Body of pancreas (tissue), 4 donors: ENCODE measurements around the gene LCN15.

Source experiments
- POLR2A ChIP-seq, 3 donors: fragments of 450-650 bp; IDR thresholded peaks; one replicate each; pipeline ENCODE4 v1.6.1; 2016; ENCODE audit warnings: antibody characterized with exemption in 3 of 3, mild to moderate bottlenecking in 2 of 3
- TF ChIP-seq, protein P1 (sequence below), 7 experiments: fragments of 450-650 bp in 4 of 7; fragments of 200-600 bp in 3 of 7; sonication (generic) in 3 of 7; IDR thresholded peaks; one replicate each; pipeline ENCODE4 v1.5.1; 2016 to 2019; ENCODE audit warnings: antibody characterized with exemption in 7 of 7

DNA sequence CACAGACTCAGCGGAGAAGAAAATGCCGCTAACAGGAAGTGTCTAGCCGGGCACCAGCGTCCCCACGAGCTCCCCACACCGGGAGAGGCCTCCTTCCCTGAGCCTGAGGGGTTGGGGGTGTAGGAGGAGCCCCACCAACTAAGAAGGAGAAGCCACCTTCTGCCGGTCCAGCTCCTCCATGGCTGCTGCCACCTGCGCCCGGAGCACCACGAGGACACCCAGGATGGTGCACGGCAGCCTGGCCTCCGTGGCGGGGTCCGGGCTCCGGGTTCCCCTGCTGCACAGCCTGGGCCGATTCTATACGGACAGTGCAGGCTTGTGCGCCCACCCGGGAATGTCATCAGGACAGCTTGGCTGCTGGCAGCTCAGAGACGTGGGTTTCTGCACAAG lies 6.6 kb downstream of the LCN15 start:
- TF ChIP-seq, protein P1, sequence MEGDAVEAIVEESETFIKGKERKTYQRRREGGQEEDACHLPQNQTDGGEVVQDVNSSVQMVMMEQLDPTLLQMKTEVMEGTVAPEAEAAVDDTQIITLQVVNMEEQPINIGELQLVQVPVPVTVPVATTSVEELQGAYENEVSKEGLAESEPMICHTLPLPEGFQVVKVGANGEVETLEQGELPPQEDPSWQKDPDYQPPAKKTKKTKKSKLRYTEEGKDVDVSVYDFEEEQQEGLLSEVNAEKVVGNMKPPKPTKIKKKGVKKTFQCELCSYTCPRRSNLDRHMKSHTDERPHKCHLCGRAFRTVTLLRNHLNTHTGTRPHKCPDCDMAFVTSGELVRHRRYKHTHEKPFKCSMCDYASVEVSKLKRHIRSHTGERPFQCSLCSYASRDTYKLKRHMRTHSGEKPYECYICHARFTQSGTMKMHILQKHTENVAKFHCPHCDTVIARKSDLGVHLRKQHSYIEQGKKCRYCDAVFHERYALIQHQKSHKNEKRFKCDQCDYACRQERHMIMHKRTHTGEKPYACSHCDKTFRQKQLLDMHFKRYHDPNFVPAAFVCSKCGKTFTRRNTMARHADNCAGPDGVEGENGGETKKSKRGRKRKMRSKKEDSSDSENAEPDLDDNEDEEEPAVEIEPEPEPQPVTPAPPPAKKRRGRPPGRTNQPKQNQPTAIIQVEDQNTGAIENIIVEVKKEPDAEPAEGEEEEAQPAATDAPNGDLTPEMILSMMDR (IDR thresholded peaks at IDR 0.05): no peak
- TF ChIP-seq POLR2A (IDR thresholded peaks at IDR 0.05): no peak
